ENCODE results near the gene FAM114A1. TPM values are rescaled to one million over a fixed set of nuclear protein-coding genes. Genes with fewer than 3 reads are reported as not detected.

FAM114A1 gene
- total and polyA plus RNA-seq, 2 of the 4 experiments (the other 2 are of a cell fraction), result 135 to 649 TPM

DNA sequence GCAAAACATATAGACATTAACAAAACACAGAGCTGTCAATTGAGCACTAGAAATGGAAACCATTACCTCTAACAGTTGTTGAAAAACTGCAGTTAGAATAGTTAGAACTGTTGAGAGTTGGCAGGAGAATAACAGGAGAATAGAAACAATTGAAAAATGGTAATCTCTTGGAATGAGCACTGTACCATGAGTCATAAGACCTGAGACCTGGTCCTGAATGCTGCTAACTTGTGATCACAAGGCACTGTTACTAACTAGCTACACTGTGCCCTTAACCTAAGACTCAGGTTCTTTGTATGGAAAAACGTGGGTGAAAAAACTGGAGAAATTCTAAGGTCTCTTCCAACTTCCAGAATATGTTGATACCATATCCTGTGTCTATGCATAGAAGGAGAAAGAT is 29.3 kb downstream of the FAM114A1 start:
- no peak overlapping the region for H2AK9ac ChIP-seq (replicated peaks; ENCODE audit: low read depth, low read length, poor library complexity)
- H3K36me3 ChIP-seq (ENCODE audit: control insufficient read depth, insufficient read depth, low read length), result peaks cover 45% of the 10 kb centered on the region
- H2AK5ac ChIP-seq (ENCODE audit: low read depth, low read length), result no peak overlapping the region
- no peaks in the 10 kb centered on the region for H3K27me3 ChIP-seq (ENCODE audit: control insufficient read depth, insufficient read depth, low read length)
- no peak overlapping the region for H2BK120ac ChIP-seq (ENCODE audit: low read depth, low read length)
- peak; percentile 41; the same call in 1 of the 2 replicates for ATAC-seq (ENCODE audit: low read depth)
- H4K8ac ChIP-seq (ENCODE audit: low read depth in 2 of 2, low read length in 2 of 2), result no peak overlapping the region
- peaks cover 30% of the 10 kb centered on the region; the same call in 1 of the 2 replicates for H4K20me1 ChIP-seq (ENCODE audit: insufficient read depth, low read length)
- H2AFZ ChIP-seq (replicated peaks; ENCODE audit: low read length, poor library complexity), result no peak overlapping the region
- H2BK20ac ChIP-seq (ENCODE audit: low read depth, low read length), result no peak overlapping the region
- in situ Hi-C loops (cut with MboI; ENCODE audit: low sequenced_read_pairs), result no loop called here
- peaks cover 12% of the 10 kb centered on the region for H3K9me1 ChIP-seq (ENCODE audit: insufficient read depth, low read length)
- no CpG with 5 or more reads among the region's 1 CpG for WGBS, 2 experiments (ENCODE audit: extremely low coverage in 2 of 2, insufficient read length in 1 of 2)
- intact Hi-C loops (cut with micrococcal nuclease), result no loop called here
- no peak overlapping the region for H3K27ac ChIP-seq (ENCODE audit: insufficient read depth, low read length)
- peak overlapping the region; percentile 37; the same call in 1 of the 2 replicates for H3K23ac ChIP-seq (ENCODE audit: low read depth, low read length)
- H2BK15ac ChIP-seq (ENCODE audit: low read depth, low read length), result no peak overlapping the region
- no peak overlapping the region for H4K5ac ChIP-seq (ENCODE audit: low read depth, low read length)
- POLR2A ChIA-PET (ENCODE audit: unreplicated experiment), result no interaction called here
- dilution Hi-C loops (cut with HindIII; ENCODE audit: low sequenced_read_pairs, unreplicated experiment), result no loop called here
- H3K79me1 ChIP-seq (ENCODE audit: low read depth in 1 of 2, low read length in 2 of 2), result peaks cover 50 to 87% of the 10 kb centered on the region in 2 experiments
- no peak overlapping the region for H2BK5ac ChIP-seq (ENCODE audit: low read depth, low read length, poor library complexity, severe bottlenecking)
- no peak overlapping the region for H3K18ac ChIP-seq (ENCODE audit: low read depth, low read length)
- DNase-seq, result peak; percentile 38
- H3K4ac ChIP-seq (ENCODE audit: low read depth, low read length), result no peak overlapping the region
- TF ChIP-seq, protein P1, sequence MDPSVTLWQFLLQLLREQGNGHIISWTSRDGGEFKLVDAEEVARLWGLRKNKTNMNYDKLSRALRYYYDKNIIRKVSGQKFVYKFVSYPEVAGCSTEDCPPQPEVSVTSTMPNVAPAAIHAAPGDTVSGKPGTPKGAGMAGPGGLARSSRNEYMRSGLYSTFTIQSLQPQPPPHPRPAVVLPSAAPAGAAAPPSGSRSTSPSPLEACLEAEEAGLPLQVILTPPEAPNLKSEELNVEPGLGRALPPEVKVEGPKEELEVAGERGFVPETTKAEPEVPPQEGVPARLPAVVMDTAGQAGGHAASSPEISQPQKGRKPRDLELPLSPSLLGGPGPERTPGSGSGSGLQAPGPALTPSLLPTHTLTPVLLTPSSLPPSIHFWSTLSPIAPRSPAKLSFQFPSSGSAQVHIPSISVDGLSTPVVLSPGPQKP (IDR thresholded peaks at IDR 0.05; ENCODE audit: borderline replicate concordance, low read depth, low read length), result no peak
- TF ChIP-seq RAD21 (IDR thresholded peaks at IDR 0.05; ENCODE audit: low read length) (no peak), NFE2L2 (IDR thresholded peaks at IDR 0.05; ENCODE audit: low read depth, low read length) (no peak), FOS (IDR thresholded peaks at IDR 0.05; ENCODE audit: low read depth, low read length) (no peak), RCOR1 (IDR thresholded peaks at IDR 0.05; ENCODE audit: insufficient replicate concordance, low read length) (no peak), MAFK (IDR thresholded peaks at IDR 0.05; ENCODE audit: low read depth, low read length) (no peak), RFX5 (IDR thresholded peaks at IDR 0.05; ENCODE audit: low read depth, low read length) (no peak), CEBPB (IDR thresholded peaks at IDR 0.05; ENCODE audit: low read depth, low read length) (no peak), SMC3 (IDR thresholded peaks at IDR 0.05; ENCODE audit: low read depth, low read length) (no peak), BHLHE40 (IDR thresholded peaks at IDR 0.05; ENCODE audit: low read depth, low read length) (no peak), MAZ (IDR thresholded peaks at IDR 0.05; ENCODE audit: borderline replicate concordance, low read depth, low read length) (no peak), MXI1 (IDR thresholded peaks at IDR 0.05; ENCODE audit: borderline replicate concordance, low read depth, low read length) (no peak), POLR2A (IDR thresholded peaks at IDR 0.05; ENCODE audit: low read depth, low read length) (no peak), CHD1 (IDR thresholded peaks at IDR 0.05; ENCODE audit: low read depth, low read length) (no peak)
- TF ChIP-seq, protein P2, sequence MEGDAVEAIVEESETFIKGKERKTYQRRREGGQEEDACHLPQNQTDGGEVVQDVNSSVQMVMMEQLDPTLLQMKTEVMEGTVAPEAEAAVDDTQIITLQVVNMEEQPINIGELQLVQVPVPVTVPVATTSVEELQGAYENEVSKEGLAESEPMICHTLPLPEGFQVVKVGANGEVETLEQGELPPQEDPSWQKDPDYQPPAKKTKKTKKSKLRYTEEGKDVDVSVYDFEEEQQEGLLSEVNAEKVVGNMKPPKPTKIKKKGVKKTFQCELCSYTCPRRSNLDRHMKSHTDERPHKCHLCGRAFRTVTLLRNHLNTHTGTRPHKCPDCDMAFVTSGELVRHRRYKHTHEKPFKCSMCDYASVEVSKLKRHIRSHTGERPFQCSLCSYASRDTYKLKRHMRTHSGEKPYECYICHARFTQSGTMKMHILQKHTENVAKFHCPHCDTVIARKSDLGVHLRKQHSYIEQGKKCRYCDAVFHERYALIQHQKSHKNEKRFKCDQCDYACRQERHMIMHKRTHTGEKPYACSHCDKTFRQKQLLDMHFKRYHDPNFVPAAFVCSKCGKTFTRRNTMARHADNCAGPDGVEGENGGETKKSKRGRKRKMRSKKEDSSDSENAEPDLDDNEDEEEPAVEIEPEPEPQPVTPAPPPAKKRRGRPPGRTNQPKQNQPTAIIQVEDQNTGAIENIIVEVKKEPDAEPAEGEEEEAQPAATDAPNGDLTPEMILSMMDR (conservative IDR thresholded peaks at IDR 0.05; ENCODE audit: low read depth, low read length), result no peak
- TF ChIP-seq, protein P3, sequence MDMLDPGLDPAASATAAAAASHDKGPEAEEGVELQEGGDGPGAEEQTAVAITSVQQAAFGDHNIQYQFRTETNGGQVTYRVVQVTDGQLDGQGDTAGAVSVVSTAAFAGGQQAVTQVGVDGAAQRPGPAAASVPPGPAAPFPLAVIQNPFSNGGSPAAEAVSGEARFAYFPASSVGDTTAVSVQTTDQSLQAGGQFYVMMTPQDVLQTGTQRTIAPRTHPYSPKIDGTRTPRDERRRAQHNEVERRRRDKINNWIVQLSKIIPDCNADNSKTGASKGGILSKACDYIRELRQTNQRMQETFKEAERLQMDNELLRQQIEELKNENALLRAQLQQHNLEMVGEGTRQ (IDR thresholded peaks at IDR 0.05; ENCODE audit: low read depth, low read length), result no peak
- peaks cover 8% of the 10 kb centered on the region for H3K4me1 ChIP-seq (ENCODE audit: control insufficient read depth, insufficient read depth, low read length)
- H3K14ac ChIP-seq (replicated peaks; ENCODE audit: low read depth, low read length), result no peak overlapping the region
- H4K91ac ChIP-seq (ENCODE audit: insufficient read depth, low read depth, low read length), result no peak overlapping the region
- no peak overlapping the region for H3K56ac ChIP-seq (ENCODE audit: extremely low read depth, insufficient read depth, low read length)
- H3K4me3 ChIP-seq (ENCODE audit: insufficient read depth, low read depth, low read length), result no peak overlapping the region
- BruUV-seq (replicated peaks), result no TSS peak
- CTCF ChIA-PET, result interaction anchor here (1.2 kb wide), 1 partner anchor 238 kb away, joined by 5 read pairs; no protein-coding TSS in a partner anchor
- no peak overlapping the region for H3K9ac ChIP-seq (ENCODE audit: low read depth, low read length)
- no peak overlapping the region for H3K4me2 ChIP-seq (ENCODE audit: low read depth, low read length)
- no peaks in the 10 kb centered on the region for H3K9me3 ChIP-seq (ENCODE audit: control insufficient read depth, insufficient read depth, low read length)
